ENCODE results near the gene GNAL.
A peak's percentile ranks its signal among the peaks of the same experiment; 100 is the strongest.
"Not testable (repeated sequence)": the region's sequence is repeated elsewhere in the genome, so short reads cannot be mapped to it uniquely, and the experiment has no call there.

Gene GNAL

GRCh38 chr18:11669948-11670275, 19.2 kb upstream of the GNAL start:
- DNase-seq, result no peak

- DNase-seq, result no peak
Measured at GRCh38 chr18:11671156-11671555, 17.9 kb upstream of the GNAL start.

DNA sequence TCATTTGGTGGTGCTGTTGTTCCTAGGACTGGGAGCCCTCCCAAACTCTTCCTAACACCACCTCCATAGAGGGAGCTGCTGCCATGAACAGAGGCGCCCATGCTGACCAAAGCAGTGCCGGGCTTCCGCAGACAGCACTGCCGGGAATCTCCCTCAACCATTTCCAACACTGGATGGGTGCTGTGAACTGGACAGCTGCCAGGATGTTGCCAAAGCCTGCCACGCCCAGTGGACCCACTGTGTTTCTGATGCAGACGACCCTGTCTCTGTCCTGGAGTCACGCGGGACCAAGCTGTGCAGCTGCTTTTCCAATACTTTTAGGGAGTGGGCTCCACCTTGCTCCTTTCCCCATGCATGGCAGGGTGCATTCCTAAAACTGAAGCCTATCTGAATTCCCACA, 16.9 kb upstream of the GNAL start:
- DNase-seq, result no peak

- no peak for DNase-seq
Measured at GRCh38 chr18:11672846-11673454, 16.1 kb upstream of the GNAL start.

DNA sequence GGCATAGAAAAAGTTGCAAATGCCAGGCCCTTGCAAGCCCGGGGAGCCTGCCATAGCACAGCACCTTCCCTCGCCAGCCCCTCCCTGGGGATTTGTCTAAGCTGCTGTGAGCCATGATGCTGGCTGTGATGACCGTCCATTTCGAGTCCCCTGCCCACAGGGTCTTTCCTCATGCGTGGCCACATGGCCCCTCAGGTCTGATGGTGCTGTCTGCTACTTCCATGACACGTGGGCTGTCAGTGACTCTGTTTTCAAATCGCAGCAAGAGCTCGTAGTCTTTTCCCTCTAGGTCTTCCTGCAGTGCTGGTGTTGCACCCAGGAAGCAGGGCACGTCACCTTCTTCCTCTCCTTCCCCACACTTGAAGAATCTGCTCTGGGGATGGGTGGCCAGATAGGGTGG, 15.5 kb upstream of the GNAL start:
- no peak for DNase-seq

GRCh38 chr18:11674119-11674518, 14.9 kb upstream of the GNAL start:
- no peak for DNase-seq

GRCh38 chr18:11676386-11676785, 12.7 kb upstream of the GNAL start:
- DNase-seq, result no peak

DNA sequence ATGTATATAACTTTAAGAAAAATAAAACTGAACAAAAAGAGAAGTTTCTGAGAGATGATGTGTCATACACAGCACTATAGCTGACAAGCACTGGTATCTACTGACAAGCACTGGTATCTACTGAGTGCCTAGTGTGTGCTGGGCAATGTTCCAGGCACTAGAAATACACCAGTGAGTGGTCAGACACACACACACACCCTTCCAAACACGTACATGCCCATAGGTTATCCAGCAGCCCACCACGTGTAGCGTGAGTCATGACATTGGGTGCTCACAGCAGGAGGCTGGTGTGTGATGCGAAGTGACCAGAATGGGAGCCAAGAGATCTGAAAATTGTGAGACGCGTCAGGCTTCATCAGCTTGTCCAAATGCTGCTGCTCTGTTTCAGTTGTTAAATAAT, 12.2 kb upstream of the GNAL start:
- no peak for DNase-seq

DNA sequence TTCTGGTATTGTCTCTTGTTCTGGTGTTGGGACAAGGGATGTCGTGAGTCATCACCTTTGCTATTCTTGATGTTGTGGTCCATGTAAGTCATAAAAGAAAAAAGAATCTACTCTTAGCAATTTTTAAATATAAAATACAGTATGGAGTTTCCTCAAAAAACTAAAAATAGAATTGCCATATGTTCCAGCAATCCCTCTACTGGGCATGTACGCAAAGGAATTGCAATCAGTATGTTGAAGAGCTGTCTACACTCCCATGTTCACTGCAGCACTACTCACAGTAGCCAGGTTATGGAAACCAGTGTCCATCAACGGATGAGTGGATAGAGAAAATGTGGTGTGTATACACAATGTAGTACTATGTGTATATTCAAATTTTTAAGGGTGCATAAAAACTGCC, 10.9 kb upstream of the GNAL start:
- no peak for DNase-seq

DNA sequence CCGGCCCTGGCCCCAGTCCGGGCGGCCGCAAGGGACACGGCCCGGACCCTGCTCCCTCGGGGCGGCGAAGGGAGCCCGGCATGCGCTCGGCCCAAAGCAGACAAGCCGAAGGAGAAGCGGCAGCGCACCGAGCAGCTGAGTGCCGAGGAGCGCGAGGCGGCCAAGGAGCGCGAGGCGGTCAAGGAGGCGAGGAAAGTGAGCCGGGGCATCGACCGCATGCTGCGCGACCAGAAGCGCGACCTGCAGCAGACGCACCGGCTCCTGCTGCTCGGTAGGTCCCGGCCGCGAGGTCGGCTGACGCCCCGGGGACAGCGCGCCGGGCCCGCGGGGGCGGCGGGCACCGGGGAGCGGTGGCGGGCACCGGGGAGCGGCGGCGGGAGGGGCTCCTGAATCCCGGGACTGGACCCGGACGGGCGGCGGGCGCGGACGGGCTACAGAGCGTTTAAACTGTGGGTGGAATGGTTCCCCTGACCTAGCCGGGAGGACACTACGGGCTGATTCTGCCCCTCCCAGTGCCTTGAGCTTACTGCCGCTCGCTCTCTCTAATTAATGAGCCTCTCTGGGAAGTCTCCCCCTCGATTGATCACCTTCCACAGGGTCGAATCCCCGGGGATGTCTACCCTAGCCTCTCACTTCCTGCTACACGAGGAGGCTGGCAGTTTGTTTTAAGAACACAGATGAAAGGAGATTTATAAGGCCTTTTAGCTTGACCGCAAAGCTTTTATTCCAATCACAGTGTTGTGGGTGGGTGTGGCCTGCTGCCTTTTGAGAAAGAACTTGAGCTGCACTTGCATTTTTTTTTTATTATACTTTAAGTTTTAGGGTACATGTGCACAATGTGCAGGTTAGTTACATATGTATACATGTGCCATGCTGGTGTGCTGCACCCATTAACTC, 853 bp downstream of the GNAL start:
- DNase-seq, result no peak

GRCh38 chr18:11690660-11691059, 1.6 kb downstream of the GNAL start:
- not testable (repeated sequence) for DNase-seq

GRCh38 chr18:11695736-11696135, 6.7 kb downstream of the GNAL start:
- DNase-seq, result no peak

GRCh38 chr18:11696451-11696850, 7.4 kb downstream of the GNAL start:
- DNase-seq, result no peak

- no peak for DNase-seq
Measured at GRCh38 chr18:11700876-11701275, 11.8 kb downstream of the GNAL start.

DNA sequence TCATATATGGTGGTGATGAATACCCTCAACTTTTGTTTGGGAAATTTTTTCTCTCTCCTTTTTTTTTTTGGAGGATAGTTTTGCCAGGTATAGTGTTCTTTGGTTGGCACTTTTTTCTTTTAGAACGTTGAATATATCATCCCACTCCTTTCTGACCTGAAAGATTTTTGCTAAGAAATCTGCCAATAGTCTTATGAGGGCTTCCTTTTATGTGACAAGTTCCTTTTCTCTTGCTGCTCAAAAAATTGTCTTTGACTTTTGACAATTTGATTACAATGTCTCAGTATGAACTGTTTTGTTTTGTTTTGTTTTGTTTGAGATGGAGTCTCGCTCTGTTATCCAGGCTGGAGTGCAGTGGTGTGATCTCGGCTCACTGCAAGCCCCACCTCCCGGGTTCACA, 21.5 kb downstream of the GNAL start:
- no peak for DNase-seq

DNA sequence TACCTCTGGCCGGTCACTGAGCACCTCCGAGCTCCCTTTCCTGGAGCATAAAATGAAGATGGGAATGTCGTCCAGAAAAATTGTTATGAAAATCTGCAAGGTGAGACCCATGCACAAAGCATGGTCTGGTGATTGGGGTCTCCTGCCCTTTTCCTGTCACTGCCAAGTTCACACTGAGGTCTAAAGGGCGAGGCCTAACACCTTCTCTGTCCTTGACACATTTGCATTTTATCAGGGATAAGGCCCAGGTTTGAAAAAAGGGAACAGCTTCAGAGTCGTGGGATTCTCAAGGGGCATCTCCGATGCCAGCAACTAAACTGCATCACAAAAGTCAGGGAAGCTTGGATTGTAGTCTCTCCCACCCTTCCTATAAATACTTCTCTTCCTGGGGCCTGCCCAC, 24.7 kb downstream of the GNAL start:
- no peak for DNase-seq

GRCh38 chr18:11714244-11714918, 25.3 kb downstream of the GNAL start:
- no peak for DNase-seq

DNA sequence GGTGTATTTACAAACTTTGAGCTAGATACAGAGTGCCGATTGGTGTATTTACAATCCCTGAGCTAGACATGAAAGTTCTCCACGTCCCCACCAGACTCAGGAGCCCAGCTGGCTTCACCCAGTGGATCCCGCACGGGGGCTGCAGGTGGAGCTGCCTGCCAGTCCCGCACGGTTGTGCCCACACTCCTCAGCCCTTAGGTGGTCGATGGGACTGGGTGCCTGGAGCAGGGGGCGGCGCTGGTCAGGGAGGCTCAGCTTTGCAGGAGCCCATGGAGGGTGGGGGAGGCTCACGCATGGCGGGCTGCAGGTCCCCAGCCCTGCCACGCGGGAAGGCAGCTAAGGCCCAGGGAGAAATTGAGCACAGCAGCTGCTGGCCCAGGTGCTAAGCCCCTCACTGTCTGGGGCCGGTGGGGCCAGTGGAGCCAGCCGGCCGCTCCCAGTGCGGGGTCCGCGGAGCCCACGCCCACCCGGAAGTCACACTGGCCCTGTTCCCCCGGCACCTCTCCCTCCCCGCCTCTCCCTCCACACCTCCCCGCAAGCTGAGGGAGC, 27.8 kb downstream of the GNAL start:
- not testable (repeated sequence) for DNase-seq

GRCh38 chr18:11719050-11719449, 30.0 kb downstream of the GNAL start:
- DNase-seq, result no peak

GRCh38 chr18:11719621-11720020, 30.6 kb downstream of the GNAL start:
- DNase-seq, result no peak

GRCh38 chr18:11721720-11722119, 32.7 kb downstream of the GNAL start:
- DNase-seq, result no peak

GRCh38 chr18:11724781-11725180, 35.7 kb downstream of the GNAL start:
- DNase-seq, result no peak

- no peak for DNase-seq
Measured at GRCh38 chr18:11726556-11726955, 37.5 kb downstream of the GNAL start.

- peak; percentile 2 for DNase-seq
Measured at GRCh38 chr18:11728249-11728648, 39.2 kb downstream of the GNAL start.
